Type B pancreatic cell (in vitro differentiated cells): ENCODE data around the gene KPNA1. TPM values are rescaled to one million over a fixed set of nuclear protein-coding genes. Genes with fewer than 3 reads are reported as not detected.

ENCODE experiments used
- DNase-seq: peaks from one replicate; pipeline ENCODE4 v3.0.0; 2021; ENCODE audit warnings: mixed read lengths; ENCODE audit not compliant: unreplicated experiment; ENCODE audit errors: extremely low spot score
- H3K27ac Mint-ChIP-seq: 2 replicates; pipeline ENCODE4 v1.8.0; 2021; ENCODE audit warnings: mild to moderate bottlenecking, mixed read lengths
- H3K27me3 Mint-ChIP-seq: 2 replicates; pipeline ENCODE4 v1.8.0; 2021; ENCODE audit warnings: mixed read lengths
- H3K36me3 Mint-ChIP-seq: 2 replicates; pipeline ENCODE4 v1.8.0; 2021; ENCODE audit warnings: mixed read lengths
- H3K4me1 Mint-ChIP-seq: one replicate; pipeline ENCODE4 v1.8.0; 2021; ENCODE audit warnings: mixed read lengths; ENCODE audit not compliant: unreplicated experiment
- H3K4me3 Mint-ChIP-seq: 2 replicates; pipeline ENCODE4 v1.8.0; 2021; ENCODE audit warnings: mild to moderate bottlenecking, mixed read lengths
- H3K9me3 Mint-ChIP-seq: 2 replicates; pipeline ENCODE4 v1.8.0; 2021; ENCODE audit warnings: mixed read lengths
- total RNA-seq: library from RNA; stranded (reverse); gene quantifications from 2 replicates; pipeline ENCODE4 v1.2.1, GENCODE V29; 2021; ENCODE audit warnings: low replicate concordance
- TF ChIP-seq, protein P1 (sequence below): fragments of 200-600 bp; sonication (generic); conservative IDR thresholded peaks from 2 replicates; pipeline ENCODE4 v1.5.0; 2021; ENCODE audit warnings: antibody characterized with exemption, mild to moderate bottlenecking

KPNA1 gene
- total RNA-seq, 1 donor from 2014 or later: 67.7 TPM

DNA sequence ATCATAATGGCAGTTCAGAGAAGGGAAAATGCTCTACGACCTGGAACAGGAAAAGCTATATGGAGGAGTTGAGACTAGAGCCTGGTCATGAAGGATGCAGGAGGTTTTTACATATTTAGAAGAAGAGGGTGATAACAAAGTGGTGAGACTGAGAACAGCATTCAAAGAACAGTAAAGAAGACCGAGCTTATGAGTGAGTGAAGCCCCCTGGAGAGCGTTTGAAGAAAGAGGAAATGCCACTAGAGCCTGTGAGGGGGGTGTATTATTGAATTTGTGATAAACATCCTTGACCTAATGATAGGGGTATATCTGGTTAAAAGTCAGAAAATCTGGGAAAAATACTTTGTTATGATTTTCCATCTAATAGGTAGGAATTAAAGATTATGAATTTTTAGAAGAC is 45.2 kb upstream of the KPNA1 start:
- H3K9me3 Mint-ChIP-seq: no peaks in the 10 kb centered on the region
- no peak overlapping the region for H3K4me3 Mint-ChIP-seq
- H3K27ac Mint-ChIP-seq: no peak overlapping the region
- TF ChIP-seq, protein P1, sequence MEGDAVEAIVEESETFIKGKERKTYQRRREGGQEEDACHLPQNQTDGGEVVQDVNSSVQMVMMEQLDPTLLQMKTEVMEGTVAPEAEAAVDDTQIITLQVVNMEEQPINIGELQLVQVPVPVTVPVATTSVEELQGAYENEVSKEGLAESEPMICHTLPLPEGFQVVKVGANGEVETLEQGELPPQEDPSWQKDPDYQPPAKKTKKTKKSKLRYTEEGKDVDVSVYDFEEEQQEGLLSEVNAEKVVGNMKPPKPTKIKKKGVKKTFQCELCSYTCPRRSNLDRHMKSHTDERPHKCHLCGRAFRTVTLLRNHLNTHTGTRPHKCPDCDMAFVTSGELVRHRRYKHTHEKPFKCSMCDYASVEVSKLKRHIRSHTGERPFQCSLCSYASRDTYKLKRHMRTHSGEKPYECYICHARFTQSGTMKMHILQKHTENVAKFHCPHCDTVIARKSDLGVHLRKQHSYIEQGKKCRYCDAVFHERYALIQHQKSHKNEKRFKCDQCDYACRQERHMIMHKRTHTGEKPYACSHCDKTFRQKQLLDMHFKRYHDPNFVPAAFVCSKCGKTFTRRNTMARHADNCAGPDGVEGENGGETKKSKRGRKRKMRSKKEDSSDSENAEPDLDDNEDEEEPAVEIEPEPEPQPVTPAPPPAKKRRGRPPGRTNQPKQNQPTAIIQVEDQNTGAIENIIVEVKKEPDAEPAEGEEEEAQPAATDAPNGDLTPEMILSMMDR: no peak
- H3K36me3 Mint-ChIP-seq: no peaks in the 10 kb centered on the region
- DNase-seq: no peak
- peaks cover 4% of the 10 kb centered on the region for H3K27me3 Mint-ChIP-seq
- H3K4me1 Mint-ChIP-seq: peaks cover 12% of the 10 kb centered on the region

DNA sequence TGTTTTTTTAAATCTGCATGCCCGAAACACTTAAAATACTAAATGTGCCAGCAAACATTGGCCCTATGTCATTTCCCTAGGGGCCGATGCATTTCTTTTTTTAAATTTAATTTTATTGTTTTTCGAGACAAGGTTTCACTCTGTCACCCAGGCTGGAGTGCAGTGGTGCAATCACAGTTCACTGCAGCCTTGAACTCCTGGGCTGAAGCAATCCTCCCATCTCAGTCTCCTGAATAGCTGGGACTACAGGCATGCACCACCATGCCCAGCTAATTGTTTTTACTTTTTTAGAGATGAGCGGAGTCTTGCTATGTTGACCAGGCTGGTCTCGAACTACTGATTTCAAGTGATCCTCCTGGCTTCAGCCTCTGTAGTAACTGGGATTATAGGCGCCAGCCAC is 43.9 kb upstream of the KPNA1 start:
- no peak for DNase-seq
- Mint-ChIP-seq H3K36me3 (no peaks in the 10 kb centered on the region), H3K27ac (no peak overlapping the region), H3K9me3 (no peaks in the 10 kb centered on the region), H3K4me3 (no peak overlapping the region), H3K27me3 (peaks cover 2% of the 10 kb centered on the region), H3K4me1 (peaks cover 6% of the 10 kb centered on the region)
- TF ChIP-seq, protein P1: no peak

DNA sequence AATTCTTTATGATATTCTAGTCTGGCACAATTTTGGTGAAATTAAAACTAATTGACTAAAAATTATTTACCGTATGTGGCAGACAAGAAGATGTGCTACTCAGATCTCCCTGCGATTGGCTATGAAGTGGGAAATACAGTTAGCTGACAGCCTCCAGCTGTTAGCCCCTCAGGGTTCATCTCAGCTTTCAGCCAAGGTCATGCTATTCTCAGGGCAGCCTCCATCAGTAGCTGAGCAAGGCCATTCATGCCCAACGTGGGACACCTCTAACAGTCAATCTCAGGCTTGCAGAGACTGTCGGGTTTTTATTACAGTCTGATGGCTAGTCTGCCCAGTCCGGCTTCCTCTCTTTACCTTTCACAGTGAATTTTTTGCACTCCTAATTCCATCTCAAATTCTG is 42.6 kb upstream of the KPNA1 start:
- Mint-ChIP-seq H3K27ac (no peak overlapping the region), H3K27me3 (no peaks in the 10 kb centered on the region), H3K4me1 (peaks cover 4% of the 10 kb centered on the region), H3K9me3 (no peaks in the 10 kb centered on the region), H3K4me3 (no peak overlapping the region), H3K36me3 (peaks cover 4% of the 10 kb centered on the region)
- DNase-seq: no peak
- TF ChIP-seq, protein P1: no peak

GRCh38 chr3:122555275-122556071 is 40.7 kb upstream of the KPNA1 start:
- H3K36me3 Mint-ChIP-seq: peaks cover 4% of the 10 kb centered on the region
- H3K4me3 Mint-ChIP-seq: no peak overlapping the region
- no peaks in the 10 kb centered on the region for H3K27me3 Mint-ChIP-seq
- H3K4me1 Mint-ChIP-seq: peaks cover 4% of the 10 kb centered on the region
- H3K9me3 Mint-ChIP-seq: no peaks in the 10 kb centered on the region
- TF ChIP-seq, protein P1: no peak
- peak overlapping the region; percentile 60 for H3K27ac Mint-ChIP-seq
- DNase-seq: no peak

DNA sequence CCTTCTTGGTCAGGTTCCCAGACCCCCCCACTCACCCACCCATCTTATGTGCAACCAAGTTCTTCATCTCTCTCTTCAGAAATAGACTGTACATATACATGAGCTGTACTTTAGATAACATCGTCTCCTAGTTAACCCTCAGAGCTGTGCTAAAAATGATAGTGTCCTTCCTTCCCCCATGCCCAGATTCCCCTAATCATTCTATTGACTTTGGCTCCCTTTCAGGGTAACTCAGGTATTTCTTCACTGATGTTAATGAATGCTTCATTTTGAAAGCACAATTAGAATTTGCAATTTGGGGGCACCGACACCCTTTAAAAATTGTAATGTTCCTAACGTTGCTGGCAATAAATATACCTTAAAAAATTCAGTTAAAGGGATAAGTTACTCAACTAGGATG is 38.4 kb upstream of the KPNA1 start:
- TF ChIP-seq, protein P1: no peak
- Mint-ChIP-seq H3K9me3 (no peaks in the 10 kb centered on the region), H3K4me3 (no peak overlapping the region), H3K4me1 (peaks cover 4% of the 10 kb centered on the region), H3K27ac (no peak overlapping the region), H3K36me3 (peaks cover 4% of the 10 kb centered on the region), H3K27me3 (no peaks in the 10 kb centered on the region)
- no peak for DNase-seq
